Activated CD8-positive, alpha-beta memory T cell treated with anti-CD3 and anti-CD28 coated beads, Interleukin-2, amount 10 ng/mL, durations not matched to agents 7 days and 5 days (primary cell): ENCODE results near the gene PTPRN2. TPM values are rescaled to one million over a fixed set of nuclear protein-coding genes. Genes with fewer than 3 reads are reported as not detected.

Source experiments
- ATAC-seq: fragments of 150-1000 bp; cut with Tn5 transposase; one replicate; pipeline ENCODE4 v1.10.0; 2021; ENCODE audit warnings: moderate library complexity
- CTCF ChIA-PET: fragments of 350-600 bp; sonication (Branson Sonifier 250); formaldehyde crosslinking; loops from one replicate; lab custom pipeline; 2021; ENCODE audit warnings: antibody characterized with exemption; lab: Charles Lee
- DNase-seq: peaks from one replicate; pipeline ENCODE4 v3.0.0-alpha.2; 2020
- H3K27ac Mint-ChIP-seq: one replicate; pipeline ENCODE4 v1.8.0; 2021; ENCODE audit warnings: mild to moderate bottlenecking, mixed read lengths
- H3K27me3 Mint-ChIP-seq: one replicate; pipeline ENCODE4 v1.8.0; 2021; ENCODE audit warnings: mixed read lengths
- H3K36me3 Mint-ChIP-seq: one replicate; pipeline ENCODE4 v1.8.0; 2021; ENCODE audit warnings: mild to moderate bottlenecking, mixed read lengths
- H3K4me1 Mint-ChIP-seq: one replicate; pipeline ENCODE4 v1.8.0; 2021; ENCODE audit warnings: mixed read lengths
- H3K4me3 Mint-ChIP-seq: one replicate; pipeline ENCODE4 v1.8.0; 2021; ENCODE audit warnings: mild to moderate bottlenecking, moderate library complexity, mixed read lengths
- H3K9me3 Mint-ChIP-seq: one replicate; pipeline ENCODE4 v1.8.0; 2022; ENCODE audit warnings: low read depth, mixed read lengths
- total RNA-seq, 2 experiments: library from RNA; stranded (reverse); gene quantifications; one replicate each; pipeline ENCODE4 v1.2.3, GENCODE V29; 2021

The PTPRN2 gene
- total RNA-seq, 2 experiments from 2014 or later = 3.2 to 5.7 TPM

GRCh38 chr7:157518514-157519175, 1069.0 kb downstream of the PTPRN2 start:
- DNase-seq = peak; percentile 27
- no peak for ATAC-seq
- no peaks in the 10 kb centered on the region for H3K36me3 Mint-ChIP-seq
- peaks cover 8% of the 10 kb centered on the region for H3K27me3 Mint-ChIP-seq
- no peaks in the 10 kb centered on the region for H3K4me1 Mint-ChIP-seq
- H3K27ac Mint-ChIP-seq = no peak overlapping the region
- CTCF ChIA-PET = no interaction called here
- H3K4me3 Mint-ChIP-seq = no peak overlapping the region
- no peaks in the 10 kb centered on the region for H3K9me3 Mint-ChIP-seq

DNA sequence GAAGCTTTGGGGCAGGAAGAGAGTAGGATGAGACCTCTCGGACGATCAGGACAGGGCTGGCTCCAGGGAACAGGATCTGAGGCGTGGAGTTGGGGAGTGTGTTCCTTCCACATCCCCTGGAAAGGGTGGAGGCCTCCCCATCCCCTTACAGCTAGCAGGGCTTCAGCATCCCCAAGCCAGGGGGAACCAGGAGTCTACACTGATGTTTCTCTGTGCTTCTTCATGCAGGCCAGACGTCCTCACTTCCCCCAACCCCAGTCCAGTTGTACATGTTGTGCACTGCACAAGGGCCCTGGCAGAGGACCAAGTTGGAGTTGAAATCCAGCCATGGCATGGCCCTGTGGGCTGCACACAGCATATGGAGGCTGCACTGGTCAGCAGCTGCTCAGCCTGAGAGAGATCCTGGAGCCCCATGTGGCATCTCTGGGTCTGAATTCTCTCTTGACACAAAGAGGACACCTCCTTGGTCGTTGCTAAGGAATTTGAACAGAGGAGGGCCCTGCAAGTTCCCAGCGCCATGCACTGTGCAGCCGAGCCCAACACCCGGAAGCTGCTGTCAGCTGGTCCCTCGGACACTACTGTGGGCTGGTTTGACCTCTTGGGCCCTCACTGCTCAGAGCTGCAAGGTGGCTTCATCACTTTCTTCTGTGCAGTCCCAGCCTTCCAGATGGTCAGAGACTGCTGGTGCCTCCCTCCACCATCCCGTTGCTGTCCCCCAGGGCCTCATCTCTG, 1069.7 kb downstream of the PTPRN2 start:
- no peak overlapping the region for H3K27ac Mint-ChIP-seq
- no peaks in the 10 kb centered on the region for H3K4me1 Mint-ChIP-seq
- H3K4me3 Mint-ChIP-seq = no peak overlapping the region
- CTCF ChIA-PET = no interaction called here
- no peaks in the 10 kb centered on the region for H3K36me3 Mint-ChIP-seq
- DNase-seq (peak; percentile 16), ATAC-seq (no peak)
- H3K27me3 Mint-ChIP-seq = peaks cover 11% of the 10 kb centered on the region
- no peaks in the 10 kb centered on the region for H3K9me3 Mint-ChIP-seq

DNA sequence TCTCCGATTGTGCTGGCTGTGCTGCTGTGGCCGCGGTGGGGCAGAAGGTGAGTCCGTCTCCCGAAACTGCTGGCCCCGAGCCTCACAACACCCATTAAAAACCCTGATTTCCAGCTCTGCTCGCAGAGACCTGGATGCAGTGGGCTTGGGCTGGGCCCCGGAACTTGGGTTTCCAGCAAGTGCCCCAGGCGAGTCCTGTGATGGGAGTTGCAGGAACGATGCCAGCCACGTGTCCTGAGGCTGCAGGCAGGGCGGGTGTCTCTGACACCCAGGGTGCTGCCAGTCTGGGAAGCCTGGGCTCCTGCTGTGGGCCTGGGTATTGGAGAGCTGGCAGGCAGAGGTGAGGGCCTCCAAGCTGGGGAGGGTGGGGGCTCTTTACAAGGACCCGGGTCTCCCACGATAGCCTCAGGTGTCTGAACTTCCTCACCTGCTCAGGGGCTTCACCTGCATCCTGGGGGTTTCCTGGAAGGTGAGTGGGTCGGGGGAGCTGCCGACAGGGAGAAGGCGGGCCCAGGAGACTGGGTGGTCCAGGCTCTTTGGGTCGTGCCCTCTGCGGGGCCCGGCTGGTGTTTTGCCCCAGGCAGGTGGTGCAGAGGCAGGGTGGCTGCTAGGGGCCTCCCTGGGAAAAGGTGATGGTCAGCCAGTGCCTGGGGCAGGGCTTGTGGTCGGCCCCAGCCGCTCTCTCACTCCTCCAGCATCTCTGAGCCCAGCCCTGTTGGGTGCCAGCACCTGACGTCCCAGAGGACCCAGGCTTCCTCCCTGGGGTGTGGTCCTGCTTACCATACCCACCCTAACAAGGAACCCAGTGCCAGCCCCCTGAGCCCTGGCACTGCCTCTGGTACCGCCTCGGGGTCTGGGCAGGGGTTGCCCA, 1070.5 kb downstream of the PTPRN2 start:
- H3K9me3 Mint-ChIP-seq = no peaks in the 10 kb centered on the region
- no peak overlapping the region for H3K4me3 Mint-ChIP-seq
- peak; percentile 37 for DNase-seq
- ATAC-seq = no peak
- H3K27ac Mint-ChIP-seq = no peak overlapping the region
- no peaks in the 10 kb centered on the region for H3K4me1 Mint-ChIP-seq
- CTCF ChIA-PET = no interaction called here
- H3K27me3 Mint-ChIP-seq = peaks cover 10% of the 10 kb centered on the region
- H3K36me3 Mint-ChIP-seq = no peaks in the 10 kb centered on the region

- no peak overlapping the region for H3K4me3 Mint-ChIP-seq
- CTCF ChIA-PET = no interaction called here
- DNase-seq = peak; percentile 33
- H3K36me3 Mint-ChIP-seq = no peaks in the 10 kb centered on the region
- H3K9me3 Mint-ChIP-seq = no peaks in the 10 kb centered on the region
- H3K4me1 Mint-ChIP-seq = no peaks in the 10 kb centered on the region
- no peak for ATAC-seq
- H3K27me3 Mint-ChIP-seq = peaks cover 16% of the 10 kb centered on the region
- H3K27ac Mint-ChIP-seq = no peak overlapping the region
Observed at GRCh38 chr7:157516311-157516710, 1071.3 kb downstream of the PTPRN2 start.

- Mint-ChIP-seq H3K36me3 (no peaks in the 10 kb centered on the region), H3K27me3 (peaks cover 24% of the 10 kb centered on the region), H3K27ac (no peak overlapping the region), H3K4me3 (no peak overlapping the region), H3K4me1 (no peaks in the 10 kb centered on the region), H3K9me3 (no peaks in the 10 kb centered on the region)
- DNase-seq (peak; percentile 32), ATAC-seq (no peak)
- CTCF ChIA-PET = no interaction called here
Observed at GRCh38 chr7:157515342-157516041, 1072.1 kb downstream of the PTPRN2 start.

GRCh38 chr7:157514746-157515145, 1072.9 kb downstream of the PTPRN2 start:
- H3K9me3 Mint-ChIP-seq = no peaks in the 10 kb centered on the region
- H3K27me3 Mint-ChIP-seq = peaks cover 32% of the 10 kb centered on the region
- H3K4me1 Mint-ChIP-seq = no peaks in the 10 kb centered on the region
- no peak overlapping the region for H3K27ac Mint-ChIP-seq
- CTCF ChIA-PET = no interaction called here
- H3K36me3 Mint-ChIP-seq = no peaks in the 10 kb centered on the region
- ATAC-seq (no peak), DNase-seq (peak; percentile 22)
- no peak overlapping the region for H3K4me3 Mint-ChIP-seq

DNA sequence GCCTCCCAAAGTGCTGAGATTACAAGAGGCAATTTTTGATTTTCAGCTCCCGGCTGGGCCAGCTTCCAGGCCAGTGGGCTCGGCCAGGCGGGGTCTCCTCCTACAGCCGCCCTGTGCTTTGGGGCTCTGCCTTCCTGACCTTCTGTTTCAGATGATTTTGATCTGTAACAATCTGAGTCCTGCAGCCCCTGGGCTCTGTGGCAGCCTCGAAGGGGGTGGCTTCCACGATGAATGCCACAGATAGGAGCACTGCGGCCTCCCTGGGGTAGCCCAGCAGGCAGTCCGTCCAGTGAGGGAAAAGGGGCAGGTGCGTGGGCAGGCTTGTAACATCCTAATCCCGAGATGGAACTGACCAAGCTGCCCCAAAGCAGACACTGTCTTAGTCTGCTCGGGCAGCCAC, 1073.3 kb downstream of the PTPRN2 start:
- peak; percentile 31 for DNase-seq
- CTCF ChIA-PET = no interaction called here
- ATAC-seq = no peak
- Mint-ChIP-seq H3K36me3 (no peaks in the 10 kb centered on the region), H3K9me3 (no peaks in the 10 kb centered on the region), H3K4me1 (no peaks in the 10 kb centered on the region), H3K27ac (no peak overlapping the region), H3K27me3 (peaks cover 36% of the 10 kb centered on the region), H3K4me3 (no peak overlapping the region)

DNA sequence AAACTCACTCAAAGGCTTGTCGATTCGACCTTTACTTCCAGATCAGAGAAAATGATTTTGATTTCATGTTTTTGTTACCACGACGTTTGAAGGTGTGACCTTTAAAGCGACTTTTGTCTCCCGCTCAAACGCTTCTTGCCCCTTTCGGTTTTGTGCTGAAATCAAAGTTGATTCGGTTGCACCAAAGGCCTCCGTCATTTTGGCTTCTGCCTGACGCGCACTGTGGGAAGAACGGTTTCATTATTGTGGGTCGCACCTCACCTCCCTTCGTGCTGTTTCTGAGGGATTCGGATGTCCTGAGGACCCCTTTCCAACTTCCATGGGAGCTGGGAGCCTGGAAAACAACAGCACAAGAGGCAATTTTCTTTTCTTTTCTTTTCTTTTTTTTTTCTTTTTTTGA, 1073.9 kb downstream of the PTPRN2 start:
- CTCF ChIA-PET = no interaction called here
- peaks cover 38% of the 10 kb centered on the region for H3K27me3 Mint-ChIP-seq
- H3K36me3 Mint-ChIP-seq = no peaks in the 10 kb centered on the region
- no peak overlapping the region for H3K27ac Mint-ChIP-seq
- ATAC-seq = no peak
- no peaks in the 10 kb centered on the region for H3K9me3 Mint-ChIP-seq
- no peak overlapping the region for H3K4me3 Mint-ChIP-seq
- DNase-seq = no peak
- H3K4me1 Mint-ChIP-seq = no peaks in the 10 kb centered on the region

DNA sequence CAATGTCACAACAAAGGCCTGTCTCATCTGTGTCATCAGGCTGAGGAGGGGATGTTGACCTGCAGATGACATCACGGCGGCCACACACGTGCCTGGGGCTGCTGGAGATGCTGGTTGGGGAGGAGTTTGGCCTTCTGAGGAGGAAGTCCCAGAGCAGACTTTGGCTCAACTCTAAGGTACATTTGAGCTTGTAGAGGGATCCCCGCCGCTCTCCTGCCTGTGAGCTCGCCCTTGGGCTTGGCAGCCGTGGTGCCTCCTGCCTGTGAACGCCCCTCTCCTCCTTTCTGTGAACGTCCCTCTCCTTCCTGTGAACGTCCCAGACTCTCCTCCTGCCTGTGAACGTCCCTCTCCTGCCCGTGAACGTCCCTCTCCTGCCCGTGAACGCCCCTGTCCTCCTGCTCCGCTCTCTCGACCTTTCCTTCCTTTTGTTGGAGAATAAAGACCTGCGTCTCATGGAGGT, 1074.4 kb downstream of the PTPRN2 start:
- CTCF ChIA-PET = no interaction called here
- Mint-ChIP-seq H3K27ac (no peak overlapping the region), H3K36me3 (no peaks in the 10 kb centered on the region), H3K4me3 (no peak overlapping the region), H3K27me3 (peaks cover 43% of the 10 kb centered on the region), H3K4me1 (no peaks in the 10 kb centered on the region), H3K9me3 (no peaks in the 10 kb centered on the region)
- ATAC-seq (no peak), DNase-seq (peak; percentile 30)

GRCh38 chr7:157509226-157509625, 1078.4 kb downstream of the PTPRN2 start:
- Mint-ChIP-seq H3K4me1 (peaks cover 2% of the 10 kb centered on the region), H3K27me3 (peaks cover 68% of the 10 kb centered on the region), H3K36me3 (peaks cover 14% of the 10 kb centered on the region), H3K9me3 (peaks cover 15% of the 10 kb centered on the region), H3K27ac (no peak overlapping the region), H3K4me3 (no peak overlapping the region)
- DNase-seq (no peak), ATAC-seq (no peak)
- CTCF ChIA-PET = no interaction called here

DNA sequence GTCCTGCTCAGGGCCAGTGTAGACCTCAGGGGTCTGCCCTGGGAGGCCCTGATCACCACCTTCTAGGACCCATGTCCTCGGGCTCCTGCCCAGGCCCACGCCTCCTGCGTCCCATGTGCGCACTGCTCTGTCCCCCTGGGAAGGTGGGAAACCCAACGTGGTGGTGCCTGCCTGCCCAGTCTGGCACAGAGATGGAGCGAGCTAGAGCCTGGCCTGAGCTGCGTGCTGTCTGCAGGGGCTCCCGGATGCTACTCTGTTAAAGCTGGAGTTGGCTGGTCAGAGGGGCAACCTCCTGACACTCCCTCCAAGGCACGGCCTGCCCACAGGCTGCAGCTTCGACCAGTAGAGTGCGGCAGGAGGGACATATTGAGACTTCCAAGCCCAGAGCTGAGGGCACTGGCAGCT, 1079.1 kb downstream of the PTPRN2 start:
- no peak overlapping the region for H3K27ac Mint-ChIP-seq
- peaks cover 15% of the 10 kb centered on the region for H3K9me3 Mint-ChIP-seq
- DNase-seq (peak; percentile 29), ATAC-seq (no peak)
- CTCF ChIA-PET = no interaction called here
- H3K4me3 Mint-ChIP-seq = no peak overlapping the region
- H3K27me3 Mint-ChIP-seq = peaks cover 68% of the 10 kb centered on the region
- H3K36me3 Mint-ChIP-seq = peaks cover 17% of the 10 kb centered on the region
- peaks cover 8% of the 10 kb centered on the region for H3K4me1 Mint-ChIP-seq

GRCh38 chr7:157507987-157508386, 1079.6 kb downstream of the PTPRN2 start:
- Mint-ChIP-seq H3K4me1 (peaks cover 13% of the 10 kb centered on the region), H3K27ac (no peak overlapping the region), H3K27me3 (peaks cover 65% of the 10 kb centered on the region), H3K36me3 (peaks cover 17% of the 10 kb centered on the region), H3K9me3 (peaks cover 15% of the 10 kb centered on the region), H3K4me3 (no peak overlapping the region)
- CTCF ChIA-PET = no interaction called here
- ATAC-seq (no peak), DNase-seq (peak; percentile 8)

- Mint-ChIP-seq H3K36me3 (peaks cover 19% of the 10 kb centered on the region), H3K27me3 (peaks cover 57% of the 10 kb centered on the region), H3K4me1 (peaks cover 29% of the 10 kb centered on the region), H3K27ac (no peak overlapping the region), H3K4me3 (no peak overlapping the region), H3K9me3 (peaks cover 15% of the 10 kb centered on the region)
- ATAC-seq = no peak
- DNase-seq = no peak
- CTCF ChIA-PET = no interaction called here
Observed at GRCh38 chr7:157506268-157506667, 1081.4 kb downstream of the PTPRN2 start.
